H1 (cell line): ENCODE data around the gene ZNF750. TPM values are rescaled to one million over a fixed set of nuclear protein-coding genes. Genes with fewer than 3 reads are reported as not detected.

ENCODE experiments used
- CTCF ChIA-PET: fragments of 300-600 bp; sonication (Branson Sonifier 250); formaldehyde crosslinking; loops from one replicate; lab custom pipeline; 2021; ENCODE audit not compliant: partially characterized antibody; lab: Charles Lee
- POLR2A ChIA-PET: fragments of 300-600 bp; sonication (Branson Sonifier 250); formaldehyde crosslinking; loops from one replicate; lab custom pipeline; 2021; ENCODE audit warnings: inconsistent platforms; ENCODE audit not compliant: partially characterized antibody; lab: Charles Lee
- DNase-seq, 2 experiments: peaks; one replicate each; pipeline versions ENCODE4 v3.0.0 to v3.0.0-alpha.2; 2010 to 2022; ENCODE audit warnings: low spot score in 2 of 2, low read depth in 1 of 2, mixed read lengths in 1 of 2
- FAIRE-seq: peaks from 2 replicates; lab custom pipeline; 2011; peaks lifted over from hg19 to GRCh38; lab: Jason Lieb, UNC
- H2AFZ ChIP-seq: 2 replicates; pipeline ENCODE4 v1.8.1; 2012; ENCODE audit warnings: low read length, inconsistent platforms
- H2AK5ac ChIP-seq: 2 replicates; pipeline ENCODE4 v1.6.1; 2013; ENCODE audit warnings: low read depth, low read length
- H2BK120ac ChIP-seq: replicated peaks from 2 replicates; pipeline ENCODE3; 2013; ENCODE audit warnings: low read depth, low read length, inconsistent platforms
- H2BK12ac ChIP-seq: 2 replicates; pipeline ENCODE4 v1.6.1; 2013; ENCODE audit warnings: low read depth, low read length
- H2BK15ac ChIP-seq: 2 replicates; pipeline ENCODE4 v1.6.1; 2013; ENCODE audit warnings: low read length
- H2BK20ac ChIP-seq: 2 replicates; pipeline ENCODE4 v1.6.1; 2013; ENCODE audit warnings: low read length
- H2BK5ac ChIP-seq: 2 replicates; pipeline ENCODE4 v1.6.1; 2013; ENCODE audit warnings: low read depth, low read length
- H3K14ac ChIP-seq: 2 replicates; pipeline ENCODE4 v1.6.1; 2013; ENCODE audit warnings: inconsistent platforms; ENCODE audit not compliant: insufficient read length
- H3K18ac ChIP-seq: 2 replicates; pipeline ENCODE4 v1.6.1; 2013; ENCODE audit warnings: low read length; ENCODE audit errors: extremely low read depth
- H3K23ac ChIP-seq: 2 replicates; pipeline ENCODE4 v1.6.1; 2013; ENCODE audit warnings: inconsistent platforms; ENCODE audit not compliant: insufficient read length
- H3K23me2 ChIP-seq: 2 replicates; pipeline ENCODE4 v1.6.1; 2013; ENCODE audit warnings: low read depth, low read length
- H3K27ac ChIP-seq: 2 replicates; pipeline ENCODE4 v1.6.1; 2011; ENCODE audit warnings: low read depth, low read length, inconsistent platforms
- H3K27me3 ChIP-seq, 4 experiments: replicated peaks in 1 of 4; 1 replicate in 1 of 4; 2 replicates in 3 of 4; pipeline versions ENCODE4 v1.6.1 to v1.8.1; 2011 to 2013; ENCODE audit warnings: low read length in 3 of 4, mild to moderate bottlenecking in 3 of 4, inconsistent platforms in 2 of 4, mixed read lengths in 2 of 4, moderate library complexity in 1 of 4; ENCODE audit not compliant: control insufficient read depth in 3 of 4, insufficient read depth in 3 of 4; ENCODE audit errors: extremely low read depth in 1 of 4
- H3K36me3 ChIP-seq, 4 experiments: 2 replicates each; pipeline versions ENCODE4 v1.6.1 to v1.8.1; 2011 to 2013; ENCODE audit warnings: mild to moderate bottlenecking in 4 of 4, low read length in 3 of 4, moderate library complexity in 2 of 4, control low read depth in 1 of 4, inconsistent platforms in 1 of 4; ENCODE audit not compliant: insufficient read depth in 4 of 4, control insufficient read depth in 2 of 4
- H3K4ac ChIP-seq: replicated peaks from 2 replicates; pipeline ENCODE3; 2013; ENCODE audit warnings: low read length, low read depth, mixed read lengths, inconsistent platforms; ENCODE audit not compliant: insufficient read length
- H3K4me1 ChIP-seq, 4 experiments: replicated peaks in 1 of 4; 1 replicate in 1 of 4; 2 replicates in 3 of 4; pipeline versions ENCODE4 v1.6.1 to v1.8.1; 2011 to 2013; ENCODE audit warnings: low read length in 3 of 4, inconsistent platforms in 2 of 4, mixed read lengths in 1 of 4; ENCODE audit not compliant: insufficient read depth in 4 of 4, control insufficient read depth in 3 of 4
- H3K4me2 ChIP-seq, 2 experiments: 2 replicates each; pipeline versions ENCODE4 v1.6.1 to v1.8.1; 2011 to 2013; ENCODE audit warnings: low read depth in 2 of 2, low read length in 2 of 2, control low read depth in 1 of 2, inconsistent platforms in 1 of 2, mild to moderate bottlenecking in 1 of 2; ENCODE audit not compliant: insufficient read depth in 1 of 2
- H3K4me3 ChIP-seq, 4 experiments: fragments of 200-600, 300-600 bp in 1 of 4; sonication (generic), shearing (Covaris generic), sonication (Bioruptor Twin) in 1 of 4; 2 replicates each; pipeline versions ENCODE4 v1.5.1 to v1.8.1; 2011 to 2016; ENCODE audit warnings: low read length in 4 of 4, low read depth in 3 of 4, control low read depth in 2 of 4, inconsistent platforms in 2 of 4, mild to moderate bottlenecking in 2 of 4, mixed read lengths in 1 of 4, moderate library complexity in 1 of 4; ENCODE audit not compliant: insufficient read depth in 2 of 4; ENCODE audit errors: extremely low read depth in 1 of 4
- H3K56ac ChIP-seq: replicated peaks from 2 replicates; pipeline ENCODE3; 2013; ENCODE audit warnings: low read depth, mild to moderate bottlenecking, mixed read lengths, low read length, inconsistent platforms; ENCODE audit not compliant: insufficient read length
- H3K79me1 ChIP-seq: 2 replicates; pipeline ENCODE4 v1.6.1; 2013; ENCODE audit warnings: low read depth, low read length, control low read depth
- H3K79me2 ChIP-seq, 2 experiments: 2 replicates each; pipeline versions ENCODE4 v1.6.1 to v1.8.1; 2012 to 2013; ENCODE audit warnings: low read length in 2 of 2, mild to moderate bottlenecking in 2 of 2, inconsistent platforms in 1 of 2; ENCODE audit not compliant: insufficient read depth in 2 of 2, control insufficient read depth in 1 of 2
- H3K9ac ChIP-seq, 4 experiments: replicated peaks in 1 of 4; 1 replicate in 1 of 4; 2 replicates in 3 of 4; pipeline versions ENCODE4 v1.6.1 to v1.8.1; 2011 to 2013; ENCODE audit warnings: low read depth in 3 of 4, low read length in 3 of 4, control low read depth in 2 of 4, mild to moderate bottlenecking in 2 of 4, moderate library complexity in 2 of 4, inconsistent platforms in 1 of 4; ENCODE audit errors: extremely low read depth in 1 of 4
- H3K9me3 ChIP-seq, 2 experiments: 2 replicates each; pipeline versions ENCODE4 v1.6.1 to v1.8.1; 2012 to 2013; ENCODE audit warnings: mild to moderate bottlenecking in 2 of 2, moderate library complexity in 2 of 2, control low read depth in 1 of 2, inconsistent platforms in 1 of 2, low read depth in 1 of 2, low read length in 1 of 2, mixed read lengths in 1 of 2; ENCODE audit not compliant: insufficient read depth in 2 of 2
- H4K20me1 ChIP-seq, 2 experiments: replicated peaks in 1 of 2; 2 replicates each; pipeline versions ENCODE3 to v1.8.1; 2011 to 2013; ENCODE audit warnings: inconsistent platforms in 2 of 2, low read length in 2 of 2, mild to moderate bottlenecking in 1 of 2; ENCODE audit not compliant: insufficient read depth in 2 of 2, control insufficient read depth in 1 of 2
- H4K5ac ChIP-seq: 2 replicates; pipeline ENCODE4 v1.6.1; 2013; ENCODE audit warnings: low read length, low read depth, mixed read lengths, inconsistent platforms; ENCODE audit not compliant: insufficient read length
- H4K8ac ChIP-seq: 2 replicates; pipeline ENCODE4 v1.8.0; 2013; ENCODE audit warnings: mild to moderate bottlenecking, moderate library complexity, low read length, inconsistent platforms; ENCODE audit not compliant: insufficient read depth; ENCODE audit errors: extremely low read depth
- H4K91ac ChIP-seq: replicated peaks from 2 replicates; pipeline ENCODE3; 2013; ENCODE audit warnings: low read length, mixed read lengths, inconsistent platforms; ENCODE audit not compliant: insufficient read length
- CBX5 ChIP-seq: fragments of 300-800, 300-1000 bp; sonication (generic); IDR thresholded peaks from 2 replicates; pipeline ENCODE4 v1.7.1; 2016; ENCODE audit warnings: antibody characterized with exemption, low read length, low read depth
- EZH2 ChIP-seq: fragments of 200-600 bp; sonication (generic); IDR thresholded peaks from 2 replicates; pipeline ENCODE4 v1.7.1; 2012; ENCODE audit warnings: low read depth, mild to moderate bottlenecking, moderate library complexity, low read length, inconsistent platforms; ENCODE audit not compliant: severe bottlenecking
- RFX5 ChIP-seq: IDR thresholded peaks from 2 replicates; pipeline ENCODE4 v1.6.1; 2011; ENCODE audit warnings: low read depth, low read length, improper control_type of control experiment, borderline replicate concordance
- SIN3A ChIP-seq, 2 experiments: IDR thresholded peaks in 1 of 2; conservative IDR thresholded peaks in 1 of 2; 2 replicates each; pipeline ENCODE4 v1.6.1; 2011 to 2012; ENCODE audit warnings: low read length in 2 of 2, improper control_type of control experiment in 1 of 2, low read depth in 1 of 2, mild to moderate bottlenecking in 1 of 2
- SRF ChIP-seq: IDR thresholded peaks from 2 replicates; pipeline ENCODE4 v1.6.1; 2011; ENCODE audit warnings: mild to moderate bottlenecking, low read depth, low read length, moderate library complexity
- WGBS, 2 experiments: shearing (Covaris generic) in 1 of 2; methylation state at CpG; one replicate each; pipeline versions ENCODE4 v1.1.6 to v1.1.7; 2013 to 2015; ENCODE audit warnings: low lambda C conversion rate in 2 of 2, mixed read lengths in 2 of 2, inconsistent platforms in 1 of 2, low coverage in 1 of 2, missing lambda C conversion rate in 1 of 2; ENCODE audit not compliant: insufficient replicate concordance in 2 of 2, insufficient coverage in 1 of 2, insufficient read length in 1 of 2; ENCODE audit errors: extremely low coverage in 1 of 2, missing lambda C conversion rate in 1 of 2; 5-methylcytosine and 5-hydroxymethylcytosine counted together
- polyA plus RNA-seq, 7 experiments: library from polyadenylated mRNA; depleted of rRNA in 3 of 7; stranded (reverse) in 5 of 7; unstranded in 2 of 7; fragments of >200 nt in 5 of 7; fragments of 200-250 nt in 2 of 7; gene quantifications; 1 replicate in 5 of 7; 2 replicates in 1 of 7; 4 replicates in 1 of 7; pipeline versions ENCODE4 v1.2.1 to v1.2.3, GENCODE V29; 2011 to 2013; ENCODE audit warnings: missing spikeins in 2 of 7, mixed read lengths in 2 of 7
- total RNA-seq: library from RNA; stranded (reverse); fragmentation: NEBNext Ultra II Directional; extraction: Animal tissue kit (Norgen Biotek cat#: 25700); gene quantifications from 2 replicates; pipeline ENCODE4 v1.2.1, GENCODE V29; 2021
- TF ChIP-seq, protein P1 (sequence below): IDR thresholded peaks from 2 replicates; pipeline ENCODE4 v1.6.1; 2012; ENCODE audit warnings: inconsistent platforms
- TF ChIP-seq, protein P2 (sequence below), 3 experiments: IDR thresholded peaks; 1 replicate in 2 of 3; 2 replicates in 1 of 3; pipeline versions ENCODE4 v1.5.1 to v1.6.1; 2011; ENCODE audit warnings: low read length in 3 of 3, mild to moderate bottlenecking in 3 of 3, inconsistent platforms in 2 of 3, low read depth in 1 of 3, moderate library complexity in 1 of 3; ENCODE audit not compliant: insufficient read depth in 1 of 3; ENCODE audit errors: control extremely low read depth in 1 of 3
- TF ChIP-seq, protein P3 (sequence below): IDR thresholded peaks from 2 replicates; pipeline ENCODE4 v1.6.1; 2012; ENCODE audit warnings: low read length, inconsistent platforms

ZNF750 gene
- total and polyA plus RNA-seq, 2 of the 8 experiments (the other 6 are each of a cell fraction or from before 2014, with no cell fraction given) = not detected

DNA sequence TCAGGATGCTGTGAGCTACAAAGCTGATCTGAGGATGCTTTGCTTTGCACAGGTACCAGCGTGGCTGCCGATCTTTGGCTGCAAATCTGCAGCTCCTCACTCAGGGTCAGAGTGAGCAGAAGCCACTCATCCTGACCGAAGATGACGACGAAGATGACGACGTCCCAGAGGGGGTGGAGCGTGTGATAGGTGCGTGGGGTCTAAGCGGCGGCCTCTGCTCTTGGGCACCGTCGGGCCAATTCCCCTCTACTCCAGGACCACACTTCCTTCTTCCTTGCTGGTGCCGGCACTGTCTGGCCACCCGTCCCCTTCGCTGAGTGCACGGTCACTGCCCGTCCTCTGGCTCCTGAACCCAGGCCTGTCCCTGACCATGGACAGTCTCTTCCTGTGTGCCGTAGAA, 34.0 kb downstream of the ZNF750 start:
- Histone ChIP-seq H3K56ac (no peak overlapping the region), H3K23me2 (no peaks in the 10 kb centered on the region; the same call in 1 of the 2 replicates), H3K4me2 (no peak overlapping the region), H3K27ac (no peak overlapping the region), H2BK20ac (no peak overlapping the region), H2BK15ac (no peak overlapping the region), H3K9me3 (peaks cover 8 to 10% of the 10 kb centered on the region in 2 experiments; a peak in 3 of 4 replicates), H4K8ac (no peak overlapping the region; the same call in 1 of the 2 replicates), H3K4me1 (no peaks in the 10 kb centered on the region; a peak in 1 of 7 replicates), H4K91ac (no peak overlapping the region), H2BK5ac (0 out of 2 replicates have a peak overlapping the region, but pooled peaks have one; percentile 44), H3K27me3 (no peaks in the 10 kb centered on the region), H3K23ac (no peak overlapping the region), H4K5ac (no peak overlapping the region), H2BK12ac (no peak overlapping the region; the same call in 1 of the 2 replicates), H3K36me3 (peaks cover 2 to 28% (median 15%) of the 10 kb centered on the region in 4 experiments; a peak in 6 of 8 replicates), H3K14ac (no peak overlapping the region), H3K4me3 (no peak overlapping the region), H4K20me1 (peaks cover 3 to 5% of the 10 kb centered on the region in 2 experiments), H3K79me2 (peaks cover 0 to 23% of the 10 kb centered on the region in 2 experiments; a peak in 2 of 4 replicates), H3K79me1 (peaks cover 7% of the 10 kb centered on the region), H2BK120ac (no peak overlapping the region), H3K18ac (no peak overlapping the region), H2AK5ac (no peak overlapping the region), H3K9ac (no peak overlapping the region), H3K4ac (no peak overlapping the region), H2AFZ (no peak overlapping the region)
- ChIA-PET POLR2A (no interaction called here), CTCF (interaction anchor here (0.8 to 4.1 kb wide), 2 partner anchors 10 to 17 kb away, joined by 3 to 17 read pairs; no protein-coding TSS in a partner anchor)
- FAIRE-seq (no peak), DNase-seq (no peak)
- 83% methylated on average over 19 of the region's 19 CpGs; no CpG with 5 or more reads in 1 of the 2 experiments for WGBS, 2 experiments
- TF ChIP-seq RFX5 (no peak), SIN3A (conservative IDR thresholded peaks at IDR 0.05 in 1 of 2, IDR thresholded peaks at IDR 0.05 in 1 of 2; ENCODE audit: low read depth in 1 of 2, low read length in 2 of 2) (no peak), EZH2 (no peak), SRF (no peak), CBX5 (no peak)
- TF ChIP-seq, protein P1, sequence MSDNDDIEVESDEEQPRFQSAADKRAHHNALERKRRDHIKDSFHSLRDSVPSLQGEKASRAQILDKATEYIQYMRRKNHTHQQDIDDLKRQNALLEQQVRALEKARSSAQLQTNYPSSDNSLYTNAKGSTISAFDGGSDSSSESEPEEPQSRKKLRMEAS = no peak
- TF ChIP-seq, protein P2, sequence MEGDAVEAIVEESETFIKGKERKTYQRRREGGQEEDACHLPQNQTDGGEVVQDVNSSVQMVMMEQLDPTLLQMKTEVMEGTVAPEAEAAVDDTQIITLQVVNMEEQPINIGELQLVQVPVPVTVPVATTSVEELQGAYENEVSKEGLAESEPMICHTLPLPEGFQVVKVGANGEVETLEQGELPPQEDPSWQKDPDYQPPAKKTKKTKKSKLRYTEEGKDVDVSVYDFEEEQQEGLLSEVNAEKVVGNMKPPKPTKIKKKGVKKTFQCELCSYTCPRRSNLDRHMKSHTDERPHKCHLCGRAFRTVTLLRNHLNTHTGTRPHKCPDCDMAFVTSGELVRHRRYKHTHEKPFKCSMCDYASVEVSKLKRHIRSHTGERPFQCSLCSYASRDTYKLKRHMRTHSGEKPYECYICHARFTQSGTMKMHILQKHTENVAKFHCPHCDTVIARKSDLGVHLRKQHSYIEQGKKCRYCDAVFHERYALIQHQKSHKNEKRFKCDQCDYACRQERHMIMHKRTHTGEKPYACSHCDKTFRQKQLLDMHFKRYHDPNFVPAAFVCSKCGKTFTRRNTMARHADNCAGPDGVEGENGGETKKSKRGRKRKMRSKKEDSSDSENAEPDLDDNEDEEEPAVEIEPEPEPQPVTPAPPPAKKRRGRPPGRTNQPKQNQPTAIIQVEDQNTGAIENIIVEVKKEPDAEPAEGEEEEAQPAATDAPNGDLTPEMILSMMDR (IDR thresholded peaks at IDR 0.05; ENCODE audit: control extremely low read depth in 1 of 3, insufficient read depth in 1 of 3, low read depth in 1 of 3, low read length in 3 of 3) = no peak
- TF ChIP-seq, protein P3, sequence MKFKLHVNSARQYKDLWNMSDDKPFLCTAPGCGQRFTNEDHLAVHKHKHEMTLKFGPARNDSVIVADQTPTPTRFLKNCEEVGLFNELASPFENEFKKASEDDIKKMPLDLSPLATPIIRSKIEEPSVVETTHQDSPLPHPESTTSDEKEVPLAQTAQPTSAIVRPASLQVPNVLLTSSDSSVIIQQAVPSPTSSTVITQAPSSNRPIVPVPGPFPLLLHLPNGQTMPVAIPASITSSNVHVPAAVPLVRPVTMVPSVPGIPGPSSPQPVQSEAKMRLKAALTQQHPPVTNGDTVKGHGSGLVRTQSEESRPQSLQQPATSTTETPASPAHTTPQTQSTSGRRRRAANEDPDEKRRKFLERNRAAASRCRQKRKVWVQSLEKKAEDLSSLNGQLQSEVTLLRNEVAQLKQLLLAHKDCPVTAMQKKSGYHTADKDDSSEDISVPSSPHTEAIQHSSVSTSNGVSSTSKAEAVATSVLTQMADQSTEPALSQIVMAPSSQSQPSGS = no peak
